Lung (tissue), 12 donors: ENCODE measurements around the gene RNF149. TPM values are rescaled to one million over a fixed set of nuclear protein-coding genes. Genes with fewer than 3 reads are reported as not detected.

Experiments
- ATAC-seq: fragments of 200-7000 bp; cut with Tn5 transposase; one replicate; pipeline ENCODE4 v1.9.1; 2020; ENCODE audit warnings: moderate number of reproducible peaks; ENCODE audit not compliant: insufficient read depth, low FRiP score
- DNase-seq, 3 donors: peaks; one replicate each; pipeline ENCODE4 v3.0.0-alpha.2; 2013 to 2017
- H3K27ac ChIP-seq, 2 donors: one replicate each; pipeline ENCODE4 v1.5.1; 2013; ENCODE audit warnings: mild to moderate bottlenecking in 2 of 2, moderate library complexity in 2 of 2, control low read depth in 1 of 2, inconsistent platforms in 1 of 2, low read depth in 1 of 2, low read length in 1 of 2
- H3K27me3 ChIP-seq, 3 donors: one replicate each; pipeline ENCODE4 v1.5.1; 2013; ENCODE audit warnings: low read length in 2 of 3; ENCODE audit not compliant: control insufficient read depth in 3 of 3, insufficient read depth in 3 of 3
- H3K36me3 ChIP-seq, 4 donors: one replicate each; pipeline ENCODE4 v1.5.1; 2013; ENCODE audit warnings: low read length in 4 of 4, mild to moderate bottlenecking in 1 of 4, moderate library complexity in 1 of 4; ENCODE audit not compliant: control insufficient read depth in 4 of 4, insufficient read depth in 4 of 4
- H3K4me1 ChIP-seq, 5 donors: one replicate each; pipeline ENCODE4 v1.5.1; 2013; ENCODE audit warnings: low read length in 5 of 5, mild to moderate bottlenecking in 2 of 5, moderate library complexity in 1 of 5; ENCODE audit not compliant: control insufficient read depth in 5 of 5, insufficient read depth in 5 of 5
- H3K4me3 ChIP-seq: one replicate; pipeline ENCODE4 v1.5.1; 2013; ENCODE audit warnings: mild to moderate bottlenecking, control low read depth, moderate library complexity
- H3K9ac ChIP-seq, 2 donors: one replicate each; pipeline ENCODE4 v1.5.1; 2013; ENCODE audit warnings: low read length in 2 of 2, control low read depth in 1 of 2; ENCODE audit not compliant: insufficient read depth in 1 of 2
- H3K9me3 ChIP-seq, 4 donors: one replicate each; pipeline ENCODE4 v1.5.1; 2013; ENCODE audit warnings: low read length in 3 of 4, mild to moderate bottlenecking in 1 of 4, moderate library complexity in 1 of 4; ENCODE audit not compliant: control insufficient read depth in 4 of 4, insufficient read depth in 3 of 4
- WGBS, 2 donors: extraction: QIAGEN DNeasy Blood & Tissue Kit; methylation state at CpG; one replicate each; pipeline ENCODE4 v1.1.7; 2013; 5-methylcytosine and 5-hydroxymethylcytosine counted together
- polyA plus RNA-seq, 2 donors: library from polyadenylated mRNA; stranded (reverse); fragments of 200-250 nt; gene quantifications; one replicate each; pipeline ENCODE4 v1.2.1, GENCODE V29; 2013
- total RNA-seq, 2 donors: library from RNA; depleted of rRNA in 1 of 2; stranded (reverse); fragments of >200 nt in 1 of 2; gene quantifications; one replicate each; pipeline ENCODE4 v1.2.1, GENCODE V29; 2014 to 2021
- TF ChIP-seq, protein P1 (sequence below): IDR thresholded peaks from 2 replicates; pipeline ENCODE4 v1.5.1; 2012; ENCODE audit warnings: mild to moderate bottlenecking; ENCODE audit errors: control extremely low read depth, extremely low read depth
- donor health status: control.
- donor health status: control.
- donor health status: Bipolar disorder and iron deficiency.
- donor health status: healthy.
- donor health status: DM: yes; HTN: yes; CAD: no.

The RNF149 gene
- total and polyA plus RNA-seq, 4 donors, result 46.7 to 106 (median 93.4) TPM

- 59 to 74% methylated on average over 7 of the region's 7 CpGs for WGBS, 2 donors
- Histone ChIP-seq H3K27me3 (no peaks in the 10 kb centered on the region), H3K4me1 (peaks cover 0 to 24% (median 6%) of the 10 kb centered on the region in 5 donors), H3K36me3 (peaks cover 0 to 4% (median 2%) of the 10 kb centered on the region in 4 donors), H3K9me3 (no peaks in the 10 kb centered on the region), H3K27ac (no peak overlapping the region), H3K9ac (no peak overlapping the region), H3K4me3 (no peak overlapping the region)
- DNase-seq, result no peak
- TF ChIP-seq, protein P1, sequence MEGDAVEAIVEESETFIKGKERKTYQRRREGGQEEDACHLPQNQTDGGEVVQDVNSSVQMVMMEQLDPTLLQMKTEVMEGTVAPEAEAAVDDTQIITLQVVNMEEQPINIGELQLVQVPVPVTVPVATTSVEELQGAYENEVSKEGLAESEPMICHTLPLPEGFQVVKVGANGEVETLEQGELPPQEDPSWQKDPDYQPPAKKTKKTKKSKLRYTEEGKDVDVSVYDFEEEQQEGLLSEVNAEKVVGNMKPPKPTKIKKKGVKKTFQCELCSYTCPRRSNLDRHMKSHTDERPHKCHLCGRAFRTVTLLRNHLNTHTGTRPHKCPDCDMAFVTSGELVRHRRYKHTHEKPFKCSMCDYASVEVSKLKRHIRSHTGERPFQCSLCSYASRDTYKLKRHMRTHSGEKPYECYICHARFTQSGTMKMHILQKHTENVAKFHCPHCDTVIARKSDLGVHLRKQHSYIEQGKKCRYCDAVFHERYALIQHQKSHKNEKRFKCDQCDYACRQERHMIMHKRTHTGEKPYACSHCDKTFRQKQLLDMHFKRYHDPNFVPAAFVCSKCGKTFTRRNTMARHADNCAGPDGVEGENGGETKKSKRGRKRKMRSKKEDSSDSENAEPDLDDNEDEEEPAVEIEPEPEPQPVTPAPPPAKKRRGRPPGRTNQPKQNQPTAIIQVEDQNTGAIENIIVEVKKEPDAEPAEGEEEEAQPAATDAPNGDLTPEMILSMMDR, result no peak
- no peak for ATAC-seq
Measured at GRCh38 chr2:101300836-101301235, 7.7 kb downstream of the RNF149 start.

GRCh38 chr2:101300164-101300563 lies 8.3 kb downstream of the RNF149 start:
- peaks cover 0 to 2% (median 1%) of the 10 kb centered on the region in 4 donors for H3K36me3 ChIP-seq
- WGBS, 2 donors, result 87 to 90% methylated on average over 1 of the region's 1 CpG
- TF ChIP-seq, protein P1, result no peak
- no peak overlapping the region for H3K27ac ChIP-seq
- DNase-seq, result no peak
- no peak overlapping the region for H3K9ac ChIP-seq
- no peak for ATAC-seq
- peaks cover 0 to 24% (median 0%) of the 10 kb centered on the region in 5 donors for H3K4me1 ChIP-seq
- H3K27me3 ChIP-seq, result no peaks in the 10 kb centered on the region
- H3K9me3 ChIP-seq, result no peaks in the 10 kb centered on the region
- no peak overlapping the region for H3K4me3 ChIP-seq

GRCh38 chr2:101299604-101300003 lies 8.9 kb downstream of the RNF149 start:
- ATAC-seq (no peak), DNase-seq (no peak)
- Histone ChIP-seq H3K27me3 (no peaks in the 10 kb centered on the region), H3K4me1 (peaks cover 0 to 24% (median 0%) of the 10 kb centered on the region in 5 donors), H3K27ac (no peak overlapping the region), H3K4me3 (no peak overlapping the region), H3K36me3 (peaks cover 0 to 4% (median 2%) of the 10 kb centered on the region in 4 donors), H3K9me3 (no peaks in the 10 kb centered on the region), H3K9ac (no peak overlapping the region)
- 64 to 69% methylated on average over 6 of the region's 6 CpGs for WGBS, 2 donors
- TF ChIP-seq, protein P1, result no peak

- H3K4me1 ChIP-seq, result peaks cover 0 to 23% (median 0%) of the 10 kb centered on the region in 5 donors
Measured at GRCh38 chr2:101297383-101297782, 11.1 kb downstream of the RNF149 start.

More at GRCh38 chr2:101297383-101297782, 11.1 kb downstream of the RNF149 start:
- ATAC-seq (no peak), DNase-seq (no peak)
- H3K36me3 ChIP-seq, result peaks cover 0 to 12% (median 2%) of the 10 kb centered on the region in 4 donors
- no peak overlapping the region for H3K27ac ChIP-seq
- H3K4me3 ChIP-seq, result no peak overlapping the region
- no peaks in the 10 kb centered on the region for H3K9me3 ChIP-seq
- whole genome bisulfite sequencing, 2 donors, result 86 to 88% methylated on average over 2 of the region's 2 CpGs
- no peak overlapping the region for H3K9ac ChIP-seq
- H3K27me3 ChIP-seq, result no peaks in the 10 kb centered on the region
- TF ChIP-seq, protein P1, result no peak
